ENCODE measurements around the gene MAPK1. TPM values are rescaled to one million over a fixed set of nuclear protein-coding genes. Genes with fewer than 3 reads are reported as not detected.

The MAPK1 gene
- total and polyA plus RNA-seq, 9 of the 15 experiments (the other 6 are each of a cell fraction or from before 2014, with no cell fraction given): 46.3 to 575 (median 283) TPM

GRCh38 chr22:21907638-21908522 is 40.4 kb upstream of the MAPK1 start (continued):
- TF ChIP-seq, protein P1, sequence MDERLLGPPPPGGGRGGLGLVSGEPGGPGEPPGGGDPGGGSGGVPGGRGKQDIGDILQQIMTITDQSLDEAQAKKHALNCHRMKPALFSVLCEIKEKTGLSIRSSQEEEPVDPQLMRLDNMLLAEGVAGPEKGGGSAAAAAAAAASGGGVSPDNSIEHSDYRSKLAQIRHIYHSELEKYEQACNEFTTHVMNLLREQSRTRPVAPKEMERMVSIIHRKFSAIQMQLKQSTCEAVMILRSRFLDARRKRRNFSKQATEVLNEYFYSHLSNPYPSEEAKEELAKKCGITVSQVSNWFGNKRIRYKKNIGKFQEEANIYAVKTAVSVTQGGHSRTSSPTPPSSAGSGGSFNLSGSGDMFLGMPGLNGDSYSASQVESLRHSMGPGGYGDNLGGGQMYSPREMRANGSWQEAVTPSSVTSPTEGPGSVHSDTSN (CRISPR knock-in tag; IDR thresholded peaks at IDR 0.05; ENCODE audit: low read depth): no peak
- TF ChIP-seq, protein P1 (tag; conservative IDR thresholded peaks at IDR 0.05; ENCODE audit: low read depth): peak; percentile 45; the same call in 1 of the 2 replicates
- TF ChIP-seq, protein P2, sequence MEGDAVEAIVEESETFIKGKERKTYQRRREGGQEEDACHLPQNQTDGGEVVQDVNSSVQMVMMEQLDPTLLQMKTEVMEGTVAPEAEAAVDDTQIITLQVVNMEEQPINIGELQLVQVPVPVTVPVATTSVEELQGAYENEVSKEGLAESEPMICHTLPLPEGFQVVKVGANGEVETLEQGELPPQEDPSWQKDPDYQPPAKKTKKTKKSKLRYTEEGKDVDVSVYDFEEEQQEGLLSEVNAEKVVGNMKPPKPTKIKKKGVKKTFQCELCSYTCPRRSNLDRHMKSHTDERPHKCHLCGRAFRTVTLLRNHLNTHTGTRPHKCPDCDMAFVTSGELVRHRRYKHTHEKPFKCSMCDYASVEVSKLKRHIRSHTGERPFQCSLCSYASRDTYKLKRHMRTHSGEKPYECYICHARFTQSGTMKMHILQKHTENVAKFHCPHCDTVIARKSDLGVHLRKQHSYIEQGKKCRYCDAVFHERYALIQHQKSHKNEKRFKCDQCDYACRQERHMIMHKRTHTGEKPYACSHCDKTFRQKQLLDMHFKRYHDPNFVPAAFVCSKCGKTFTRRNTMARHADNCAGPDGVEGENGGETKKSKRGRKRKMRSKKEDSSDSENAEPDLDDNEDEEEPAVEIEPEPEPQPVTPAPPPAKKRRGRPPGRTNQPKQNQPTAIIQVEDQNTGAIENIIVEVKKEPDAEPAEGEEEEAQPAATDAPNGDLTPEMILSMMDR (IDR thresholded peaks at IDR 0.05 in 2 of 3, conservative IDR thresholded peaks at IDR 0.05 in 1 of 3; ENCODE audit: insufficient read depth in 2 of 3, low read depth in 1 of 3, low read length in 3 of 3): 0 out of 6 replicates have a peak, but pooled peaks of 1 of the 3 experiments have one; percentile 8
- TF ChIP-seq, protein P3, sequence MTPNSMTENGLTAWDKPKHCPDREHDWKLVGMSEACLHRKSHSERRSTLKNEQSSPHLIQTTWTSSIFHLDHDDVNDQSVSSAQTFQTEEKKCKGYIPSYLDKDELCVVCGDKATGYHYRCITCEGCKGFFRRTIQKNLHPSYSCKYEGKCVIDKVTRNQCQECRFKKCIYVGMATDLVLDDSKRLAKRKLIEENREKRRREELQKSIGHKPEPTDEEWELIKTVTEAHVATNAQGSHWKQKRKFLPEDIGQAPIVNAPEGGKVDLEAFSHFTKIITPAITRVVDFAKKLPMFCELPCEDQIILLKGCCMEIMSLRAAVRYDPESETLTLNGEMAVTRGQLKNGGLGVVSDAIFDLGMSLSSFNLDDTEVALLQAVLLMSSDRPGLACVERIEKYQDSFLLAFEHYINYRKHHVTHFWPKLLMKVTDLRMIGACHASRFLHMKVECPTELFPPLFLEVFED (CRISPR knock-in tag; conservative IDR thresholded peaks at IDR 0.05): 0 out of 2 replicates have a peak, but pooled peaks have one; percentile 14
- TF ChIP-seq MYBL2 (IDR thresholded peaks at IDR 0.05; ENCODE audit: low read depth) (no peak), MYBL2 (CRISPR knock-in tag; IDR thresholded peaks at IDR 0.05; ENCODE audit: borderline replicate concordance) (no peak), AFF1 (IDR thresholded peaks at IDR 0.05; ENCODE audit: low read depth in 1 of 2, partially characterized antibody in 2 of 2) (no peak), TFAM (CRISPR knock-in tag; conservative IDR thresholded peaks at IDR 0.05) (no peak), ZNF830 (CRISPR knock-in tag; IDR thresholded peaks at IDR 0.05) (peak; percentile 15; the same call in 1 of the 2 replicates), SMAD1 (IDR thresholded peaks at IDR 0.05; ENCODE audit: low read depth, low read length, partially characterized antibody) (no peak), ZNF668 (CRISPR knock-in tag; IDR thresholded peaks at IDR 0.05) (0 out of 2 replicates have a peak, but pooled peaks have one; percentile 30), MEF2A (IDR thresholded peaks at IDR 0.05; ENCODE audit: control insufficient read depth, low read depth, low read length) (0 out of 2 replicates have a peak, but pooled peaks have one; percentile 6), RUNX1 (IDR thresholded peaks at IDR 0.05; ENCODE audit: low read depth) (no peak), KLF13 (tag; IDR thresholded peaks at IDR 0.05; ENCODE audit: borderline replicate concordance, low read depth) (no peak)
- TF ChIP-seq, protein P4, sequence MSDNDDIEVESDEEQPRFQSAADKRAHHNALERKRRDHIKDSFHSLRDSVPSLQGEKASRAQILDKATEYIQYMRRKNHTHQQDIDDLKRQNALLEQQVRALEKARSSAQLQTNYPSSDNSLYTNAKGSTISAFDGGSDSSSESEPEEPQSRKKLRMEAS (CRISPR knock-in tag; IDR thresholded peaks at IDR 0.05): peak; percentile 47; the same call in 1 of the 2 replicates
